NCI-H460 (cell line): ENCODE measurements around the gene FREM3. TPM values are rescaled to one million over a fixed set of nuclear protein-coding genes. Genes with fewer than 3 reads are reported as not detected.

ENCODE experiments used
- DNase-seq: peaks from one replicate; pipeline ENCODE4 v3.0.0-alpha.2; 2016; ENCODE audit warnings: low read depth; ENCODE audit errors: extremely low read depth
- total RNA-seq: library from RNA; depleted of rRNA; stranded (reverse); fragments of >200 nt; shearing (Covaris generic); gene quantifications from 2 replicates; pipeline ENCODE4 v1.2.3, GENCODE V29; 2014

Gene FREM3
- total RNA-seq, 1 experiment from 2014 or later, result not detected

- no peak for DNase-seq
These were observed 31.4 kb downstream of the FREM3 start for GRCh38 chr4:143668930-143669552.

DNA sequence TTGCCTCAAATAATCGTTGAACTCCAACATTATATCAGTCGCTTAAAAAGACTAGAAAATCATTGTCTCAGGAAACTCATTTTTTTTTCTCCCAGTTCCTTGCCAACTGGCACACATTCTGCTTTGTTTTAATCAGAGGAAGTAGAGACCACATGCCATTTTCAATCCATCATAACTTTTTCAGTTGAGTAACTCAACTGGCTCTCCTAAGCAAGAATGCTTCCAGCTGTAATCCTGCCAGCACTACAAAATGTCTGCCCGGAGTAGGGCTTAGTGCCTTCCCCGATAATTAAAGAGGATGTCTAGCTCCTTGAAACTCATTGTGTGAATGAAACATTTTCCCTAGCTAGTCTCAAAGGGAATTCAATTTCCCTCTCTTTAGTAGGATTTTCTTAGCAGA, 33.0 kb downstream of the FREM3 start:
- no peak for DNase-seq

DNA sequence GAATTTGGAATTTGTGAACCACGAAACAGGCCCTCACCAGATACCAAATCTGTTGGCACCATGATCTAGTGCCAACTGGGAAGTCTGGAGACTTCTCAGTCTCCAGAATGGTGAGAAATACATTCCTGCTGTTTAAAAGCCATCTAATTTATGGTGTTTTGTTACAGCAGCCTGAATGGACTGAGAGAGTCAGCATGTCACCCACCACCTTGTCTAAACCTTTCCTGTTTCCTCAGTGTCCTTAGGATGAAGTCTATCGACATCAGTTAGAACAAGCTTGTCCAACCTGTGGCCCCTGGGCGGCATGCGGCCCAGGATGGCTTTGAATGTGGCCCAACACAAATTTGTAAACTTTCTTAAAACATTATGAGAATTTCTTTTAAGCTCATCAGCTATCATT, 42.1 kb downstream of the FREM3 start:
- DNase-seq, result no peak

DNA sequence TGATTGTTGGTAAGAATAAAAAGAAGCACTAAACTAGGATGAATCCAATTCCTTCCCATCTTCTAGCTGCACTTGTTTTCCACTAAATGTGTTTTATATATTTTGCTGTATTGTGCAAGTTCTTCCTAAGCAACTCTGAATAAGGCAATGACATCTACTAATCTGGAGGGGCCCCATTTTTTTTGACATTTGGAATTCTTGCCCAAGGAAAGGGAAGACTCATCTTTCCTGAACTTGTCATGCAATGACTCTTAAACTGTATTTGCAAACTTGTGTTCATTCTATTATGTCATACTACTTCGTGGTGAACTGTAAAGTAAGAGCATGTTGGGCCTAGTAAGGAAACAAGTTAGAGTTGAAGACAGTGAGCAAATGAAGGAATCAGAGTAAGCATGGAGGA, 45.9 kb downstream of the FREM3 start:
- no peak for DNase-seq

- no peak for DNase-seq
These were observed 47.4 kb downstream of the FREM3 start for GRCh38 chr4:143653031-143653430.

DNA sequence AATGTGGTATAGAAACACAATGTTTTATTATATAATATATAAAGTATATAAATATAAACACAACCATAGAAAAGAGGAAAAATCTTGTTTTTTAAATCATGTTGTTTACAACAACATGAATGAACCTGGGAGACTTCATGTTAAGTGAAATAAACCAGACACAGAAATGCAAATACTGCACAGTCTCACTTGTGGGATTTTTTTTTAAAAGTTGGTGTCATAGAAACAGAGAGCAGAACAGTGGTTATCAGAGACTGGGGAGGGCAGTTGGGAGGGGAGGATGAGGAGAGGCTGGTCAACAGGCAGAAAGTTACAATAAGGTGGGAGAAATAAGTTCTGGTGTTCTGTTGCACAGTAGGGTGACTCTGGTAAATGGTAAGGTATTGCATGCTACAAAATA, 57.1 kb downstream of the FREM3 start:
- no peak for DNase-seq

DNA sequence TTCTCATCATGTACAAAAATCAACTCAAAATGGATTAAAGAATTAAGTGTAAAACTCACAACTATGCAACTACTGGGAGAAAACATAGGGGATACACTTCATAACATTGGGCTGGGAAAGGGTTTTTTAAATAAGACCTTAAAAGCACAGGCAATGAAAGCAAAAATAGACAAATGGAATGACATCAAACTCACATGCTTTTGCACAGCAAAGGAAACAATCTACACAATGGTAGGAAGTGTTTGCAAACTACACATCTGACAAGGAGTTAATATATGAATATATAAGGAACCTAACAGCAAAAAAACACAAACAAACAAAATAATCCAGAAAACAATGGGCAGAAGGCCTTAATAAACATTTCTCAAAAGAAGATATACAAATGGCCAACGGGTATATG, 57.9 kb downstream of the FREM3 start:
- no peak for DNase-seq

- DNase-seq, result no peak
These were observed 59.1 kb downstream of the FREM3 start for GRCh38 chr4:143641361-143641760.

DNA sequence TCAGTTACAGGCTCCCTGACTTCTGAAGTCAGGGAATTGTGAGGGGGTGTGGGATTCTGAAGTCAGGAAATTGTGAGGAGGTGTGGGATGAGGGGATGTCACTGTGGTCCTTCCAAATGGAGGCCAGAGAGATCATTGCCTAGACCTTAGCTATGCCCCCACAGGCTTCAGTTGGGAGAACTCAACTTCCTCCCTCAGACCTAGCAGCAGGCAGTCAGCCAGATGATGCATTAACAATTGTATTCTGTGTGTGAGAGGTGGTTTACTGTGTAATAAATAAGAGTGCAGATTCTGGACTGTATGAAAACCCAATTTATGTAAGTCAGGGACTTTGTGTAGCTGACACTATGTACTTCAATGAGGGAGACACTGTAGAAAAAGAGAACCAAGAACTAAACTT, 65.7 kb downstream of the FREM3 start:
- DNase-seq, result no peak

DNA sequence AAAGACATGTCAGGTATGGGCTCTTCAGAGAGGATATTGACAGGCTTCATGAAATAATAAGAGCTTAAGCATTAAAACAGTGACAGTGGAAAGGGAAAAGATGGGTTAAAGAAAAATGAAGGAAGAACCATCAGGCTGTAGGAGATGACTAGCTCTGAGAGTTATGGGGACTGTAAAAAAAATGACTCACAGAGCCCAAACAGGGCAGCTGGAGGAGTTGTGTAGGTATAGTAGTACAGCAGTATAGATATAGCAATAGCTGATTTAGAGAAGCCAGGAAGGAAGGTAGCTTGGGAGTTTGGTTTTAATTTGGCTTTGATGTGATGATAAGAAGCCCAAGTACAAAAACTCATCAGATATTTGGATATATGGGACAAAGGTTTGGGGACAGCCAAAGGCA, 66.6 kb downstream of the FREM3 start:
- no peak for DNase-seq

DNA sequence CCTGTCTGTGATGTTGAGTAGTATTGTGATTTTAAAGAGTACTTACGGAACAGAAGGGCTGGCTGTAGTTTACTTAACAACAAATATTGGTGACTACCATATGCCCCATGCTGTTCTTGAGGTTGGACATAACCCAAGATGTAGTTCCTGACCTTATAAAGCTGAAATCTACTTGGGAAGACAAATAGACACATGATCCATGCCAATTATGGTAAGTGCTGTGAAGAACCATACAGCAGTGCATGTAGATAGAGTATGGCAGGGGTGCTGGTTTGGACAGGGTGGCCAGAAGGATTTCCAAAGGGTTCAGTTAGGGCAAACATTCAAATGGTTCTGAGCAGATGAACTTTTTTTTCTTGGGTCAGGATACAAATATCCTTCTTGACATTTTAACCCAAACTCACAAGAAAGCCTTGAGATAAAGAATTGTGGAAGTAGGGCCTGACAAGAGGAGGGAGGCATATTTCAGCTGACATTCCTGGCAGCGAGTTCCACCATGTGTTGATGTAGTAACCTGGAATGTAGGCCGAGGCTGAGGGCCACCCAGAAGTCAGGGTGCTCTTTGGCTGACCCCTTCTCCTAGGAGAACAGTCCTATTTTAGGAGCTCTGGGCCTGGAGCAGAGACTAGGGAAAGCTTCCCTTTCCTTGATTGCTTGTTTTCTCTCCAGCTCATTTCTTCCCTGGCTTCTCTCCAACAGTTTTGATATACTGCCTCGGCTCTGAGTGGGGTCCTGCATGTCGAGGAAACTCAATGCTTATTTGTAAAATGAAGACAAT, 74.2 kb downstream of the FREM3 start:
- no peak for DNase-seq

GRCh38 chr4:143625632-143626031, 74.8 kb downstream of the FREM3 start:
- DNase-seq, result no peak

DNA sequence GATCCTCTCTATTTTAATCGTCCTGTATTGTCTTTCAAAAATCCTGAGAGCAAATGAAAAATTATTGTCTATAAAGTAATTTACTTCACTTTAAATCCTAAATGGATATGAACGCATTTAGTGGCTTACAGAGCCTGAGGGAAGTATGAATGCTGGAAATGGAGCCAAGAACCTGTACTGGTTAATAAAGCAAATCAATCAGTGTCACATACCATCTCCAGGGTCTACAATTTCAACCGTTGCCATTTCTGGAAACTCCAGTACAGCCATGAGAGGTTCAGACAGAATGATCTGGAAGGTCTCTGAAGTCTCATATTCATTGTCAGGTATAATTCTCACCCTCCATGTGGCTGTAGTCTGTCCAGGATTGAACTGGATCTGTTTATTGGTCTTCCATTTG, 76.6 kb downstream of the FREM3 start:
- no peak for DNase-seq

DNA sequence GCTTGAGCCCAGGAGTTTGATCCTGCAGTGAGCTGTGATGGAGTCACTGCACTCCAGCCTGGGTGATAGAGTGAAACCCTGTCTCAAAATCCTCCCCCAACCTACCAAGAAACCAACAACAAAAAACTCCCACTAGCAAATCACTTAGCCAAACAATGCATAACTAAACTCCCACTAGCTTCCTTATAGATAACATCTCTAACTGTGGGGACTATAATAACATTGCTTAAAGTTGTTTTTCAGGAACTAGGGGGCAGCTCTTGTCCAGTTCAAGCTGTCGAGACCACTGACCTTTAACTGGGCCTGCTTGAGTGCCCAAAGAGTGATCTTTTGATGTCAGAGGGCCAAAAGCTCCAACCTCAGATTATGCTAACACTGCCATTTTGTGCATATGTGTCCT, 81.7 kb downstream of the FREM3 start:
- no peak for DNase-seq

- no peak for DNase-seq
These were observed 82.3 kb downstream of the FREM3 start for GRCh38 chr4:143617994-143618679.

DNA sequence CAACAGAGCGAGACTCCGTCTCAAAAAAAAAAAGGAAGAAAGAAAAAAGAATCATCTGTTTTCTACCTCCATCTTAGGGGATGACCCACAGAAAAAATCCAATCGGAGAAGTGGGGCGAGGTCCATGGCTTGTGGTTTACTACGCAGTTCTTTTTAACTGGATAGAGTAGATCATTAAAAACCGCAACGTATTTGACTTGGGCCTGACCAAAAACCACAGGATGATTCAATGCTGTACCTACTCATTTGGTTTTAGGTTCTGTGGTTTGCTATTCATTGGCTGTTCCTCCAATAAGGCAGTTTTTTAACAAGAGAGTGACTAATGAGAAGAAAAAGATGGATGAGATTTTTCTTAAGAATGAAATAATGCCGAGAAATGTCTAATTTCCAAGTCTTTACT, 83.7 kb downstream of the FREM3 start:
- no peak for DNase-seq

DNA sequence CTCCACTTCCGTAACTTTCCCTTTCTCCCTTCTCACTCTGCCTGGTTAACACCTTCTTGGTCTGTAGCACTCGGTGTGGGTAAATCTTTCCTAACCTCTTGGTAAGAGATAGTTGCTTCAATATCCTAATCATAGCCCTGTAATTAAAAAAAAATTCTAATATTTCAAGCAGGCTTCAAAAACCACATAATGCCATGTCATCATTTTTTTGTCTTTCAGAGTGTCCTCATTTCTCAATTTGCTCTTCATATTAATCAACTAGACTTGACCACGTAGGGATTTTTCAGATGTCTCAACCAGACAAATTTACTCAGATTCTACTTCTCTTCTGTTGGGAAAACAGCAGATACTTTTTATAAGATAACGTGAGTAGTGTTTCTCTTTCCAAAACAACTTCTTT, 91.0 kb downstream of the FREM3 start:
- DNase-seq, result no peak

DNA sequence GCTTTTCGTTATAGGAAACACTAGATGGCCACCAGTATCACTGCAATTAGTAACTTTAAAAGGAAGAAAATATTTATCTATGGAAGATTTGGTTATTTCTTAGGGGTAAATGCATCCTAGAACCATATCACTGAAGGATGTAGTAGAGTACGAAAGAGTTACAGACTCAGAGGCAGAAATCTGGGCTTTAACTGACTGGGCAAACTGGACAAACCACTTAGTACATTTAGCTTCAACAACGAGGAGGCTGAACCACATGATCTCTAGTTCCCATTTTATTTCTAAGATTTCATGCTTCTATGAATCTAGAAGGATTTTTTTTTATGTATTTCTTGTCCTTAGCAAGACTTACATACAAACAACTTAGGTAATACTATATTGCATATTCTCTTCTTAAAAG, 94.0 kb downstream of the FREM3 start:
- DNase-seq, result no peak

GRCh38 chr4:143599827-143600226, 100.6 kb downstream of the FREM3 start:
- no peak for DNase-seq

DNA sequence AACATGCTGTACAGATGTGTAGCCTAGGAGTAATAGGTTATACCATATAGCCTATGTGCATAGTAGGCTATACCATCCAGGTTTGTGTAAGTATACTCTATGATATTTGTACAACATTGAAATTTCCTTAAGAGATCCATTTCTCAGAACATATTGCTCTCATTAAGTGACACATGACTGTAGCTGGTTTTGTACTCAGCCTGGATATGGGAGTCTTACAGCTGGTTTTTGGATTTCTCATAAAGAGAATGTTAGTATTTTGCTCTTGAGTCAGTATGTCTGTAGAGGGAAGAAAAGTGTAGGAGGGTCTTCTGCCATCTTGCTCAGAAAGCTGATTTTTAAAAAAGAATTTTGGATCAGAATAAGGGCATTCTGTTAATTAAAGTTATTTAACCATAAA, 101.7 kb downstream of the FREM3 start:
- DNase-seq, result no peak

DNA sequence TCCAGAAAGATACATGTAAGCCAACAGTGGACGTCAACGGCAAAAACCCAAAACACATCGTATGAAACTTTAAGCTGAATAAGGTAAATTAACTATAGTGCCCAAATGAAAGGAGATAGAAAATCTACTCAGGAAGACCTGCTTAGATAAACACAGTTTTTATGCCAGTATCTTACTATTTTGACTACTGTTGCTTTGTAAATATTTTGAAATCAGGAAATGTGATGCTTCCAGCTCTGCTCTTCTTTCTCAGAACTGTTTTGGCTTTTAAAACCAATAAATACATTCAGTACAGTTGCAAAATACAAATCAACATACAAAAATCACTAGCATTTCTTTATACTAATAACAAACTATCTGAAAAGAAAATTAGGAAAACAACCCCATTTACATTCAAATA, 103.2 kb downstream of the FREM3 start:
- no peak for DNase-seq

DNA sequence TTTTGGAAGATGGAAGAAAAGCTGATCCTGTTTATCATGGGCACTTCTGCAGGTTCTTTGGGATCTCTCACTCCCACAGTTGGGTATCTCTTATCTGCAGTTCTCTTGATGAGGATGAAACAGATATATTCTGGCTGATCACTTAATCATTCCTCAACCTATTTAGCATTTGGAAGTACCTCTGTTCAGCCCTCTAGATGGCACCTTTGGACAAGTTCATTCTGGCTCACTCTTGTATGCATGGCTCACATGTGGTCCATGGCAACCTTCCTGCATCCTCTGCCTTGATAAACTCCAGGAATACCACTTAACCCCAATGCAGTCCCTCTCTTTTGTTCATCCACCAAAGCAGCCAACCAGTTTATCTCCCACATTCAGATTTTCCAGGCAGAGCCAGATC, 112.8 kb downstream of the FREM3 start:
- DNase-seq, result no peak
